HepG2 (cell line): ENCODE measurements around the gene OVCA2. TPM values are rescaled to one million over a fixed set of nuclear protein-coding genes. Genes with fewer than 3 reads are reported as not detected.

Source experiments
- BCLAF1 ChIP-seq: fragments of 450-650 bp; IDR thresholded peaks from 2 replicates; pipeline ENCODE4 v1.6.1; 2017; ENCODE audit warnings: mild to moderate bottlenecking
- CCAR2 ChIP-seq: fragments of 200-400 bp; formaldehyde crosslinking; optimal IDR thresholded peaks from 2 replicates; pipeline ENCODE3; 2018; ENCODE audit warnings: low read depth, mild to moderate bottlenecking, low read length, moderate library complexity
- EED ChIP-seq: sonication (generic); formaldehyde crosslinking; IDR thresholded peaks from 2 replicates; pipeline ENCODE4 v1.5.0; 2020; ENCODE audit warnings: mild to moderate bottlenecking, missing genetic modification reagents
- FOXK1 ChIP-seq: sonication (generic); formaldehyde crosslinking; IDR thresholded peaks from 2 replicates; pipeline ENCODE4 v1.4.0; 2020; ENCODE audit warnings: low read depth, missing genetic modification reagents, borderline replicate concordance
- HES4 ChIP-seq: sonication (generic); formaldehyde crosslinking; IDR thresholded peaks from 2 replicates; pipeline ENCODE4 v1.9.0; 2021; ENCODE audit warnings: mild to moderate bottlenecking, missing genetic modification reagents, borderline replicate concordance
- HMGXB3 ChIP-seq: sonication (generic); formaldehyde crosslinking; IDR thresholded peaks from 2 replicates; pipeline ENCODE4 v1.4.0; 2020; ENCODE audit warnings: missing genetic modification reagents, borderline replicate concordance
- HOXA5 ChIP-seq: sonication (generic); formaldehyde crosslinking; IDR thresholded peaks from 2 replicates; pipeline ENCODE4 v1.4.0; 2020; ENCODE audit warnings: missing genetic modification reagents
- KDM3A ChIP-seq: IDR thresholded peaks from 2 replicates; pipeline ENCODE4 v1.6.1; 2018; ENCODE audit warnings: low read depth, missing compliant biosample characterization
- NFATC3 ChIP-seq: sonication (generic); formaldehyde crosslinking; IDR thresholded peaks from 2 replicates; pipeline ENCODE4 v1.5.1; 2020; ENCODE audit warnings: mild to moderate bottlenecking, missing genetic modification reagents
- PHF5A ChIP-seq: IDR thresholded peaks from one replicate; pipeline ENCODE4 v1.6.1; 2018; ENCODE audit warnings: low read depth, missing genetic modification reagents; ENCODE audit not compliant: unreplicated experiment
- SP4 ChIP-seq: sonication (generic); formaldehyde crosslinking; IDR thresholded peaks from 2 replicates; pipeline ENCODE4 v1.8.1; 2023; ENCODE audit warnings: mild to moderate bottlenecking, missing genetic modification reagents
- SRF ChIP-seq: IDR thresholded peaks from 2 replicates; pipeline ENCODE4 v1.6.1; 2011; ENCODE audit warnings: mild to moderate bottlenecking, low read depth, low read length, moderate library complexity
- TFE3 ChIP-seq: IDR thresholded peaks from 2 replicates; pipeline ENCODE4 v1.6.1; 2016
- ZBTB38 ChIP-seq: sonication (generic); formaldehyde crosslinking; IDR thresholded peaks from 2 replicates; pipeline ENCODE4 v1.5.1; 2020; ENCODE audit warnings: mild to moderate bottlenecking, missing genetic modification reagents
- ZMYM3 ChIP-seq: sonication (generic); formaldehyde crosslinking; IDR thresholded peaks from 2 replicates; pipeline ENCODE4 v1.5.1; 2020; ENCODE audit warnings: mild to moderate bottlenecking, missing genetic modification reagents
- ZNF678 ChIP-seq: sonication (generic); formaldehyde crosslinking; IDR thresholded peaks from 2 replicates; pipeline ENCODE4 v1.4.0; 2020; ENCODE audit warnings: mild to moderate bottlenecking, missing genetic modification reagents
- ZNF713 ChIP-seq: sonication (generic); formaldehyde crosslinking; IDR thresholded peaks from 2 replicates; pipeline ENCODE4 v1.4.0; 2020; ENCODE audit warnings: mild to moderate bottlenecking, missing genetic modification reagents
- ZNF768 ChIP-seq: sonication (generic); formaldehyde crosslinking; IDR thresholded peaks from 2 replicates; pipeline ENCODE4 v1.4.0; 2020; ENCODE audit warnings: missing genetic modification reagents
- ZSCAN12 ChIP-seq: sonication (generic); formaldehyde crosslinking; IDR thresholded peaks from 2 replicates; pipeline ENCODE4 v1.9.0; 2021; ENCODE audit warnings: mild to moderate bottlenecking, missing genetic modification reagents
- polyA plus RNA-seq, 8 experiments: library from polyadenylated mRNA; depleted of rRNA in 3 of 8; stranded (reverse) in 7 of 8; unstranded in 1 of 8; fragments of >200 nt; fragmentation: Illumina TruSeq in 4 of 8; extraction: Trizol in 4 of 8; gene quantifications; 2 replicates each; pipeline versions ENCODE4 v1.2.1 to v1.2.3, GENCODE V29; 2011 to 2016; ENCODE audit warnings: low read depth in 4 of 8, missing spikeins in 1 of 8, mixed read lengths in 1 of 8; ENCODE audit not compliant: insufficient read depth in 1 of 8
- total RNA-seq, 5 experiments: library from RNA; depleted of rRNA; stranded (reverse); fragments of >200 nt; fragmentation: Illumina TruSeq; extraction: Trizol; gene quantifications; 2 replicates each; pipeline ENCODE4 v1.2.3, GENCODE V29; 2016; ENCODE audit warnings: low read depth in 1 of 5
- TF ChIP-seq, protein P1 (sequence below): sonication (generic); formaldehyde crosslinking; IDR thresholded peaks from 2 replicates; pipeline ENCODE4 v1.8.0; 2022; ENCODE audit warnings: mild to moderate bottlenecking, missing genetic modification reagents, borderline replicate concordance

The OVCA2 gene
- total and polyA plus RNA-seq, 2 of the 13 experiments (the other 11 are each of a cell fraction or from before 2014, with no cell fraction given): 23.7 to 28.2 TPM

- TF ChIP-seq FOXK1: no peak
- TF ChIP-seq HOXA5 (CRISPR knock-in tag): no peak
- TF ChIP-seq HES4 (CRISPR knock-in tag): no peak
- TF ChIP-seq SP4 (CRISPR knock-in tag): no peak
- no peak for TF ChIP-seq ZBTB38 (CRISPR knock-in tag)
- no peak for TF ChIP-seq HMGXB3
- TF ChIP-seq PHF5A: no peak
- no peak for TF ChIP-seq ZNF768 (CRISPR knock-in tag)
- TF ChIP-seq, protein P1, sequence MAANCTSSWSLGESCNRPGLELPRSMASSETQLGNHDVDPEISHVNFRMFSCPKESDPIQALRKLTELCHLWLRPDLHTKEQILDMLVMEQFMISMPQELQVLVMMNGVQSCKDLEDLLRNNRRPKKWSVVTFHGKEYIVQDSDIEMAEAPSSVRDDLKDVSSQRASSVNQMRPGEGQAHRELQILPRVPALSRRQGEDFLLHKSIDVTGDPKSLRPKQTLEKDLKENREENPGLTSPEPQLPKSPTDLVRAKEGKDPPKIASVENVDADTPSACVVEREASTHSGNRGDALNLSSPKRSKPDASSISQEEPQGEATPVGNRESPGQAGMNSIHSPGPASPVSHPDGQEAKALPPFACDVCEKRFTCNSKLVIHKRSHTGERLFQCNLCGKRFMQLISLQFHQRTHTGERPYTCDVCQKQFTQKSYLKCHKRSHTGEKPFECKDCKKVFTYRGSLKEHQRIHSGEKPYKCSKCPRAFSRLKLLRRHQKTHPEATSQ: no peak
- 0 out of 2 replicates have a peak, but pooled peaks have one; percentile 30 for TF ChIP-seq ZNF678 (CRISPR knock-in tag)
- TF ChIP-seq ZNF713 (CRISPR knock-in tag): no peak
- no peak for TF ChIP-seq TFE3 (CRISPR knock-in tag)
- TF ChIP-seq EED (CRISPR knock-in tag): no peak
- no peak for TF ChIP-seq BCLAF1
- TF ChIP-seq ZSCAN12: no peak
- TF ChIP-seq CCAR2: no peak
- no peak for TF ChIP-seq ZMYM3 (CRISPR knock-in tag)
- TF ChIP-seq SRF: no peak
- no peak for TF ChIP-seq NFATC3
- TF ChIP-seq KDM3A (CRISPR knock-in tag): no peak
Measured at GRCh38 chr17:2053380-2054261, 11.8 kb downstream of the OVCA2 start (continued).
